Smooth muscle cell of the brain vasculature (primary cell): ENCODE results near the gene ATP6AP2.
A peak's percentile ranks its signal among the peaks of the same experiment; 100 is the strongest.

Experiments used
- DNase-seq: peaks from one replicate; pipeline ENCODE4 v3.0.0-alpha.2; 2012; ENCODE audit warnings: low read depth, low spot score

ATP6AP2 gene

DNA sequence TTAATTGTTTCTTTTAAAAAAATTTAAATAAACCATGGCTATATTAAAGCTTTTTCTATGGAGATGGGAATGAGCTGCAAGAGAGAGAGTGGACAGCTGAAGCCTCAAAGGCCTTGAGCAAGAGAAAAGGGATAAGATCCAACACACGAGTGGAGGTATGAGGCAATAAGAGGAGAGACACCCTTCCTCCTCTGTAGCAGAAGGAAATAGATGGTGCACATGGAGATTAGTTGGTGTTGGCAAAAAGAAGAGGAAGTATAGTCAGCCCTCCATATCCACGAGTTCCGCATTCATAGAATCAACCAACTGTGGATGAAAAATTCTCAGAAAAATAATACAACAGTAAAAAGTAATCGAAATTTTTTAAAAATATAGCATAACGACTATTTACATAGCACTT, 63.4 kb downstream of the ATP6AP2 start:
- no peak for DNase-seq

DNA sequence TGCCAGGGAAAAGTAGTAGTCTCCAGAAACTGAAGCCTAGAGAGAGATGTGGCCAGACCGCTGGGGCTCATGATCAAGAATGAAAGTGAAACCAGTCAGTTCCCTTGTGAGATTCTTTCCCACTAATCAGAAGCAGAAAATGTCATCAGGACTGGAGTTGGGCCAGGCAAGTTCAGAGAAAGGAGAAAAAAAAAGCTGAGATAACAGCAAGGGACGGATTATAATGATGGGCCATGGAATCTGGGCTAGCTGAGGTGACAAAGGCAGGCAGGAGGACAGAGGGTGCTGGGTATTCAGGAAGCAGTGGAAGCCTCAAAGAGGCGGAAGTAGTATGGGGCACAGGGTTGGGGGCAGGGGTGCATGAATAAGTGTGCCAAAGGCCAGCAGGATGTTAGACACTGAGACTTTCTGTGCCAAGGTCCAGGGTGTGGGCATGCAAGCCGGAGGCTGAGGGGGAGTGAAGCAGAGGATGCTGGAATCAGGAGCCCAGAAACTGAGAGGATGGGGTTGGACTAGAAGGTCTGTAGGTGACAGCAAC, 64.1 kb downstream of the ATP6AP2 start:
- peak; percentile 33 for DNase-seq

DNA sequence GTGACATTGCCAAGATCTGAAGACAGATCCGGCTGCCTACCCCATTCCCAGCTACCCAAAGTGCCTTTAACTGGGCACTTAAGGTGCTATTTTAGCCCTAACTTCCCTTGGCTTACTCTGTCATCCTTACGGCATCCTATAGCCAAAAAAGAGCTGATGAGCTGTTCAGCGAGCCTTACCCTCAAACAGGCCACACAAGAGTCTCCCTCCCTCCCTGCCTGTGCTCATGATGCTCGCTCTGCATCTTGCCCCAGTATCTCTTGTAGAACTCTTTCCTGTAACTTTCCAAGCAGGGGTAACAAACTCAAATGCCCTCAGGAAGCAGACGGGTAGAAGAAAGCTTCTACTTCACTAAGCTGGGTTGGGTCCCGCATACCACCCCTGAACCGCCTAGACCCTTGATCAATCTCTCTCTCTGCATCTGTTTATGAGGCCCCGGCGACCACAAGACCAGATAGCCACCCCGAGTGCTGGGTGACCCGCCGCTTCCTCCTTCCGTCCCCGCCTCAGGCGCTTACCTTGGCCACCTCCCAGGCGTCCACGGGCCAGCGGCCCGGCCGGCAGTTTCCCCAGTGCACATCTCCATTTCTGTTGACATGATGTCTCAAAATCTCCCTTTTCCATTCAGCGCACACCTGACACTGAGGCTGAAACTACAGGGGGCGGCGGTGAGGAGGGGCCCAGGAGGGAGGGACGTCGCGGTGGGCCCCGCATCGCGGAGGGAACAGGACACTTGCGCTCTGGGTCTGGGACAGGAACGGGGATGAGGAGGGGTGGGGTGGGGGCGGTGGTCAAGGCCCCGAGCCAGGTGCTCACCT, 65.9 kb downstream of the ATP6AP2 start:
- DNase-seq = no peak

DNA sequence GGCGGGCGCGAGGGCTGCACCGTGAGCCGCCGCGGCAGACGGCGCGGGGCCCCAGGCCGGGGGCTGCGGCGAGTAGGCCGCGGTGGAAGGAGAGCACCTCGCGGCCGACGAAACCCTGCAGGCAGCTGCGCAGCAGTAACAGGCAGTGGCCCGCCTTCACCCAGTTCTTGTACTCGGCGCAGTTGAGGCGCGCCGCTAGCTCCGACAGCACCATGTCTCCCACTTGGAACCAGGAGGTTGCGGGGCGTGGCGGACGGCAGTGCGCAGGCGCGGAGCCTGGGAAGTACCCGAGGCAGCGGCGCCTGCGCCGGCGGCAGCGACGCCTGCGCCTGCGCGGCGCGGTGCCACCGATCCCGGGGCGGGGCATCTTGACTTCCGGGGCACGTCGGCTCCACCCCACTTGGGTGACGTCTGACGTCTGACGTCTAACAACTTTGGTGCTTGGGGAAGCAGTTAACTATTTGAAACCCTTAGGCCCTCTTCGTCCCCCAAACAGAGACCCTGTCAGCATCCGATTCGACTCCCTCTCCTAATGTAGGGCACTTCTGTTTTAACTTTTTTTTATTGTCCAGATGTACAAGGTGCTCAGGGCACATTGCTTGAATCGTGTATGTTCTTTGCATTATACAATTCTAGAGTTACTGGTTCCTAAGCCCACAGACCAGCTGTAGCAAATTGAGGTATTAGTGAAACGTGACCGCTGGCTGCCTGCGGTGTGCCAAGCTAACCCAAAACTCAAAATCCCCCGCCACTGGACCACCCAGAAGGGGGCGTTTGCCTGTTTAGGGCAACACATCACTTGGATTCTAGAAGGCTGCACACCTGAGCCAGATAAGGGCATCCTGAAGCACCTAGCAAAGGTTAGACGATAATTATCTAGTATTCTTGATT, 66.8 kb downstream of the ATP6AP2 start, which contains the start of gene CXorf38:
CXorf38 (minus strand) TSS at position 255 of the 891 bp plus-strand sequence; CDS start at position 214, 41 bp downstream.
- DNase-seq = peak; percentile 89

DNA sequence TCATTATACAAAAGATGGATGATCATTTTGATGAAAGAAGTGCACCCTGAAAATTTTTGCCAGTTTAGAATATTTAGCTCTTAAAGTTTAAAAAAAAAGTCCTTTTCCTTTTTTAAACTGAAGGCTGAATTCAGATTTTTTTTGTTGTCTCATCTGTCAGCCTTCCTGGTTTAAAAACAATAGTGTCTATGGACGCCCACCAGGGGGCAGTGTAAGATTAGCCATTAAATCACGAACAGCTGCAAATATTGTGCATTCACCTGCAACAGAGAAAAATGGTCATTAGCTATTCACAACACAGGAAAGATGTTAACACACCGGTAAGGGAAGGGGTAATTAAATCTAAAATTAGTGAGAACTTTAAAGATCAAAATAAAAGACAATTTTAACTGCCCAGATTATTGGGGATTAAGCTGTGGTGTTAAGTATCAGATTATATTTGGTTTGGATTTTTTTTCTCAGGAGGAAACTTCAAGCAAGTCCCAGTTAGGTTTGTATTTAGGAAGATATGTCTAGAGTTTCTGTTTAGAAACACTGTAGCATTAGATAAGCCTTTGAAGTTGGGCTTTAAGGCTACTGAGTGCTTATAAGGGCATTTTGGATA, 71.0 kb downstream of the ATP6AP2 start:
- peak; percentile 53 for DNase-seq

DNA sequence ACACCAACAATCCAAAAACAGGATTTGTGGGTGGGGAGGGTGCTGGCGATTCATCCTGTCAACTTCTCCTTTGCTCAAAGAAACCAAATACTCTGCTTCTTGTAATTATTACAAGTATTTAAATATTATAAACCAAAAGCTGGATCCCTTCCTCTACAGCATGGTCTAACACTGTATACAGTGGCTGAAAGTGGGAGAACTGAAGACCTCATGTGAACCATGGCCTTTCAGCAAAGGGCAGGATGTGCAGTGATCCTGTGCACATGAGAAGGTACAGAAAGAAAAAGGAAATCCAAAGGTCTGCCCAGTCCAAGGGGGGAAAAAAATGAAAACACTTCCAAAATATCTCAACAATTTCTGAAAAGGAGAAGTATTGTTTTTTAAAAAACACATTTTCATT, 71.9 kb downstream of the ATP6AP2 start:
- DNase-seq = no peak

DNA sequence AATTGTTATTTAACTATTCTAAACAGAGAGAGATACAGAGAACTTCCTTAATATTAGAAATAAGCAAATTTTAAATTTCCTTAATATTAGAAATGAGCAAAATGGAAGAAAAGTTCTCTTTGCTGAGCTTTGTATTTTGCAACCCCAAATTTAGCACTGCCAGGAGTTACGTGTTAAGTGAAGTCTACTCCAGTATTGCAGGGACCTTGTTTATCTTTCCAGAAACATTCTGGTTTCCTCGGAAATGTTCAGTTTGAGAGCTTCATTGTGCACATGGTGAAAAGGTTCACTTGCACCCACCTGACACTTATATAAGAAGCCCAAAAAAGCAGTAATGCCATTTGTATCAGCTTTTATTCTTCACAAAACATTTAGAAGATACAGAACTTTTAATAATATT, 72.8 kb downstream of the ATP6AP2 start:
- no peak for DNase-seq
